Stimulated activated effector memory CD8-positive, alpha-beta T cell treated with anti-CD3 and anti-CD28 coated beads, Interleukin-12 subunit alpha, Interleukin-12 subunit beta, amount 100 ng/mL, for 72 hours (primary cell): ENCODE results near the gene CROCC2.

Source experiments
- ATAC-seq: fragments of 150-1000 bp; cut with Tn5 transposase; 2 replicates; pipeline ENCODE4 v1.10.0; 2021
- DNase-seq, 2 donors: peaks; one replicate each; pipeline ENCODE4 v3.0.0; 2021 to 2022; ENCODE audit warnings: low spot score in 2 of 2
- H3K27ac Mint-ChIP-seq: one replicate; pipeline ENCODE4 v1.8.0; 2022; ENCODE audit warnings: mild to moderate bottlenecking, mixed read lengths
- H3K36me3 Mint-ChIP-seq: one replicate; pipeline ENCODE4 v1.8.0; 2022; ENCODE audit warnings: mild to moderate bottlenecking, mixed read lengths
- H3K4me1 Mint-ChIP-seq: one replicate; pipeline ENCODE4 v1.8.0; 2022; ENCODE audit warnings: mixed read lengths
- H3K4me3 Mint-ChIP-seq: one replicate; pipeline ENCODE4 v1.8.0; 2022; ENCODE audit warnings: mild to moderate bottlenecking, mixed read lengths
- H3K9me3 Mint-ChIP-seq: one replicate; pipeline ENCODE4 v1.8.0; 2022; ENCODE audit warnings: mixed read lengths

CROCC2 gene

GRCh38 chr2:240947607-240948006 lies 41.5 kb downstream of the CROCC2 start:
- no peak for DNase-seq
- H3K9me3 Mint-ChIP-seq: no peaks in the 10 kb centered on the region
- H3K4me3 Mint-ChIP-seq: no peak overlapping the region
- peak; percentile 22 for ATAC-seq
- H3K36me3 Mint-ChIP-seq: no peaks in the 10 kb centered on the region
- no peak overlapping the region for H3K27ac Mint-ChIP-seq
- H3K4me1 Mint-ChIP-seq: no peaks in the 10 kb centered on the region

GRCh38 chr2:240948086-240948485 lies 42.0 kb downstream of the CROCC2 start:
- H3K36me3 Mint-ChIP-seq: no peaks in the 10 kb centered on the region
- ATAC-seq (peak; percentile 11), DNase-seq (no peak)
- no peaks in the 10 kb centered on the region for H3K9me3 Mint-ChIP-seq
- H3K4me1 Mint-ChIP-seq: no peaks in the 10 kb centered on the region
- H3K27ac Mint-ChIP-seq: no peak overlapping the region
- H3K4me3 Mint-ChIP-seq: no peak overlapping the region

DNA sequence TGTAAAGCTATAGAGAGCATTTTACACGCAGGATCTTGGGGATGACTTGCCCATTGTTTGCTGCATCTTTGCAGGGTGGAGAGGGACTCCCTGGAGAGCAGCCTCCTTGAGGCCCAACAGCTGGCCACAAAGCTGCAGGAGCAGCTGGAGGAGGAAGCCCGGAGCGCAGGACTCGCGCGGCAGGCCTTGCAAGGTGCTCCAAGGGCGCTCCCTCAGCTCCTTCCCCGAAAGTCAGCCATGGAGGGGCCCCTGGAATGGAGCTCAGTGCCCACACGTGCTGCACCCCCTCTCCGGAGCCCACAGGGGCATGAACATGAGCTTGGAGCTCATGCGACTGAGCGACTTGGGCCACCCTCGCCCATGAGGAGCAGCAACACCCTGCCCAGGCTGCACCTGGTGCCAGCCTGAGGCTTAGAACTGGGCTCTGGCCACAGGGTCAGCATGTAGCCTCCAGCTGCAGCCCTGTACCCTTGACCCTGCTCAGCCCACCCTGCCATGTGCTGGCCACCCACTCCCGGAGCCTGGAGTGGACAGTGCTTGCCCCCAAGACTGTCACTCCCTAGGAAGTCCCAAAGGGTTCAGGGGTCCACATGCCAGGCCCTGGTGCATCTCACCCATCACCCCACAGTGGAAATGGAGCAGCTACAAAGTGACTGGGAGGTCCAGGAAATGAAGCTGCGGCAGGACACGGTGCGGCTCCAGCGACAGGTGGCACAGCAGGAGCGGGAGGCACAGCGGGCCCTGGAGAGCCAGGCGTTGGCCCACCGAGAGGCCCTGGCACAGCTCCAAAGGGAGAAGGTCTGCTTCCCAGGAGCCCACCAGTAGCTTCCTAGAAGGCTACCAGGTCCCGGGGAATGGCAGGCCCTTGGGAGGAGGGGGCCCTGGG lies 43.0 kb downstream of the CROCC2 start:
- Mint-ChIP-seq H3K27ac (no peak overlapping the region), H3K4me1 (no peaks in the 10 kb centered on the region), H3K4me3 (no peak overlapping the region), H3K36me3 (no peaks in the 10 kb centered on the region), H3K9me3 (no peaks in the 10 kb centered on the region)
- no peak for DNase-seq
- ATAC-seq: no peak

DNA sequence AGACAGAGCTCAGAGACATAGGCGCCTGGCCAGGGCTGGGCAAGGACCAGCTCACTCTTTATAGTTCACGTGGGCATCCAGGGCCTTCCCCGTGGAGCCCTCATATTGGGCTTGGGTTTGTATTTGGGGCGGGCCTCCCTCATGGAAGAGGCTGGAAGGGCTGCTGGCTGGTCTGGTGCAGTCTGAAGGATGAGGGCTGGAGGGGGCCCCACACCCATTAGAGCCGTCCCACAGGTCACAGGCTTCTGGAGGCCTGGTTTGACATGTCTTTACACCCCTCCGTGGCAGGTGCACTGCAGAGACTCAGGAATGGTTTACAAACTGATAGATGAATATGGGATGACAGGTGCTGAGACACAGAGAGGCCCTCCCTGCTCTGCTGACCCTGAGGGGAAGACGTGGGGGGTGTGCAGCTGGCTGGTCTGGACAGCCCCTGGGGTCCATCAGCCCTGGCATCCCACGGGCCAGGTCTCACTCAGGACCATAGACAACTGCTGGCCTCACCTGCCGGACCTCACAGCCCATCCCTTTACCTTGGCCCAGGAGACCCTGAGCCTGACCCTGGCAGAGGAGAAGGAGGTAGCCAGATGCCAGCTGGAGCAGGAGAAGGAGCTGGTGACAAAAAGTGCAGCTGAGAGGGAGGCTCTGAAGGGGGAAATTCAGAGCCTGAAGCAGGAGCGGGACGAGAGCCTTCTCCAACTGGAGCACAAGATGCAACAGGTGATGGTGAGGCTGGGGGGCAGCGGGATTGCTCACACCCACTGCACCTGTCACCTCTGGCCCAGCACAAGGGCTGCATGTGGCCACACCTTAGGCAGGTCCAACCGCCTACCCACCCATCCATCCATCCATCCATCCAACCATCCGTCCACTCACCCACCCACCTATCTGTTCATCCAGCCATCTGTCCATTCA lies 43.9 kb downstream of the CROCC2 start:
- no peak for ATAC-seq
- no peaks in the 10 kb centered on the region for H3K36me3 Mint-ChIP-seq
- no peak for DNase-seq
- no peaks in the 10 kb centered on the region for H3K9me3 Mint-ChIP-seq
- no peak overlapping the region for H3K4me3 Mint-ChIP-seq
- H3K27ac Mint-ChIP-seq: no peak overlapping the region
- H3K4me1 Mint-ChIP-seq: no peaks in the 10 kb centered on the region

GRCh38 chr2:240951045-240951594 lies 45.0 kb downstream of the CROCC2 start:
- H3K4me1 Mint-ChIP-seq: no peaks in the 10 kb centered on the region
- H3K9me3 Mint-ChIP-seq: no peaks in the 10 kb centered on the region
- no peak overlapping the region for H3K4me3 Mint-ChIP-seq
- no peaks in the 10 kb centered on the region for H3K36me3 Mint-ChIP-seq
- ATAC-seq (no peak), DNase-seq (no peak)
- H3K27ac Mint-ChIP-seq: no peak overlapping the region

DNA sequence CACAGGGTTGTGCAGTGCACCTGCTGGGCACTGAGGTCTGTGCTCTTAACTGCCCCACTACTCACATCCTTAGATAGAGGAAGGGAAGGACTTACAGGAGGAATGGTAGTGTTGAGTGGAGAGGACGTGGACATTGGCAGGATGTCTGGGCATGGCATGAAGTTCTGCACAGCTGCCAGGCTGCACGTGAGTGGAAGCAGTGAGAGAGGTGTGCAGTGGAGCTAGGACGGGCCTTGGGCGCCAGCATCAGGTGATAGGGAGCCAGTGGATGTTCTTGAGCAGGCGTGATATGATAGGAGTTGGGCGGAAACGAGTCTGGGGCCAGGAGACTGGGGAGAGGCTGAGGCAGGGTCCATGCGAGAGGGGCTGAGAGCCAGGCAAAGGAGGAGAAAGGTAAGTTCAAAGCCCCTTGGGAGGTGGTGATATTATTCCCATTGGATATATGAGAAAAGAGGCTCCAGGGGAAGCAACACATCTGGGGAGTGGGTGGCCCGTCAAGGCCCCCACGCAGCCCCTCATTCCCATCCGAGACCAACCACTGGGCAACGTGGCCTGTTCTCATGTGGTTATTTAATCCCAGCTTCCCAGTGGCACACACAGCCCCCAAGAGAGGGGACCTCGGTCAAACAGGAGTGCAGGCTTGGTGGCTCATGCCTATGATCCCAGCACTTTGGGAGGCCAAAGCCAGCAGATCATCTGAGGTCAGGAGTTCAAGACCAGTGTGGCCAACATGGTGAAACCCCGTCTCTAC lies 46.5 kb downstream of the CROCC2 start:
- Mint-ChIP-seq H3K27ac (no peak overlapping the region), H3K4me3 (no peak overlapping the region)

GRCh38 chr2:240953426-240954410 lies 47.6 kb downstream of the CROCC2 start:
- Mint-ChIP-seq H3K27ac (no peak overlapping the region), H3K4me3 (no peak overlapping the region), H3K9me3 (no peaks in the 10 kb centered on the region), H3K4me1 (no peaks in the 10 kb centered on the region), H3K36me3 (no peaks in the 10 kb centered on the region)
- no peak for DNase-seq
- no peak for ATAC-seq

More for the DNA sequence above, 46.5 kb downstream of the CROCC2 start:
- H3K36me3 Mint-ChIP-seq: no peaks in the 10 kb centered on the region
- no peak for ATAC-seq
- DNase-seq: no peak
- H3K9me3 Mint-ChIP-seq: no peaks in the 10 kb centered on the region
- H3K4me1 Mint-ChIP-seq: no peaks in the 10 kb centered on the region

DNA sequence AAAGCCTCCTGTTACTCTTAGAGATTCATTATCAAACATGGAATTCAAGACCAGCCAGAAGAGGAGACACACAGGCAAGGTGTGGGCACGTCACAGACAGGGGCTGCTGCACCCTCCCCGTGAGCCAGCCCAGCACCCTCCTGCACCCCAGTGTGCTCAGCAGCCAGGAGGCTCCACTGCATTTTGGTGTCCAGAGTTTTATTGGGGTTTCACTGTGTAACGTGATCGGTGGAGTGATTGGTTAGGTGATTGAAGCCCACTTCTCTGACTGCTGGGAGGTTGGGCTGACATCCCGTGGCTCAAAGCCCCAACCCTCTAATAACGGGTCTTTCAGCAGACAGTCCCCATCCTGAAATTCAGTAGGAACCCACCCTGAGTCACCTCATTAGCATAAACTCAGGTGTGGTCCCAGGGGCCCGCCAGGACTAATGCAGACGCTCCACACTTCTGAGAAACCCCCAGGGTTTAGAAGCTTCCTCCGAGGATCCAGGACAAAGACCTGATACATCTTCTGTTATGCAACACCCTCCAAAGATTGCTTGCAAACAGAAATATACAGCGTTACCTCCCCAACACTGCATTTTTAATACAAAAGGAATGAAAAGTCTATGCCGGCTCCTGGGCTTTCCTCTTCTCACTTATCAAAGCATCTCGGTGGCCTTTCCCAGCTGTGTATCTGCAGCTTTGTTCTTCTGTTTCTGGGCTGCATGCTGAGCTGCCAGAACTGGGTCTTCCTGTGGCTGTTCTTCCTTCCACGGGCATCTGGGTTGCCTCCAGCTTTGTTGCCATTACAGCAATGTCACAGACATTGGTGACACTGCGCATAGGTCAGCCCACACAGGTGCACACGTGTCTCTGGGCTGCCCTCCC lies 48.5 kb downstream of the CROCC2 start:
- Mint-ChIP-seq H3K36me3 (no peaks in the 10 kb centered on the region), H3K4me1 (no peaks in the 10 kb centered on the region)

DNA sequence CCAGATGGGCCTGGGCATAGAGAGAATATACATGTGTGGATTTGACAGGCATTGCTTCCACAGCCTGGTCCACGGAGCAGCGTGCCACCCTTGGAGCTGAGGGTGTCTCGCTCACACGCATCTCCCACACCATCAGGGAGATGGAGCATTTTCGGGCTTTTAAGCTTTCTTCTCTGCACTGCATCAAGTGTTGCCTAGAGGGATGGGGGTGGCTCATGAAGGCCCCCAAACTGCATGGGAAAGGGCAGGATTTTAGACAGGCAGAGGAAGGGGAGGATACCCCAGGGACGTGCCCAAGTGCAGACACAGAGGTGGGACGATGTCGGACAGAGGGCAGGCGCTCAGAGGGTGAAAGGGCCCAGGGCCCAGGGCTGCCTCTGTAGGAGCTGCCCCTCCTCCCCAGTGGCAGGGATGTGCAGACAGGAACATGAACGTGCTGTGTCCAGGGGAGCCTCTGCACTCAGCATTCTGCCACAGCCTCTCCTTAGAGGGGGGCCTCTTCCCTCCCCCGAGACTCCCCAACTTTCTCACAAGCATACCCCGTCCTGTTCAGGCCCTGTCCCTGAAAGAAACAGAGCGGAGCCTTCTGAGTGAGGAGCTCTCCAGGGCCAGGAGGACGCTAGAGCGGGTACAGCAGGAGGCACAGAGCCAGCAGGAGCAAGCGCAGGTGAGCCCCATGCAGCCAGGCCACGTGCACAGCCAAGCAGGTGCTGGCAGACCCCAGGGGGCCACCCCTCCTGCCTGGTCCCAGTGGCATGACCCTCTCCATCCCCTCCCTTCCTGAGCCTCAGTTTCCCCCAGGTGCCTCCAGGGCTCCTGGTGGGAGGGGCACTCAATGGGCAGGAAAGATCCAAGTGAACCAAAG lies 49.4 kb downstream of the CROCC2 start:
- H3K36me3 Mint-ChIP-seq: no peaks in the 10 kb centered on the region
- DNase-seq (no peak), ATAC-seq (no peak)
- H3K27ac Mint-ChIP-seq: no peak overlapping the region
- H3K9me3 Mint-ChIP-seq: no peaks in the 10 kb centered on the region
- no peak overlapping the region for H3K4me3 Mint-ChIP-seq
- H3K4me1 Mint-ChIP-seq: no peaks in the 10 kb centered on the region

More for the DNA sequence above, 48.5 kb downstream of the CROCC2 start:
- no peak for ATAC-seq
- Mint-ChIP-seq H3K27ac (no peak overlapping the region), H3K9me3 (no peaks in the 10 kb centered on the region), H3K4me3 (no peak overlapping the region)
- no peak for DNase-seq

- H3K9me3 Mint-ChIP-seq: no peaks in the 10 kb centered on the region
- H3K36me3 Mint-ChIP-seq: no peaks in the 10 kb centered on the region
- no peaks in the 10 kb centered on the region for H3K4me1 Mint-ChIP-seq
- no peak overlapping the region for H3K4me3 Mint-ChIP-seq
- ATAC-seq (no peak), DNase-seq (no peak)
- no peak overlapping the region for H3K27ac Mint-ChIP-seq
These were observed 50.2 kb downstream of the CROCC2 start for GRCh38 chr2:240956171-240956934.

GRCh38 chr2:240956935-240957655 lies 51.0 kb downstream of the CROCC2 start:
- no peak for DNase-seq
- Mint-ChIP-seq H3K36me3 (no peaks in the 10 kb centered on the region), H3K4me1 (no peaks in the 10 kb centered on the region), H3K9me3 (no peaks in the 10 kb centered on the region), H3K27ac (no peak overlapping the region), H3K4me3 (no peak overlapping the region)
- ATAC-seq: no peak
